ENCODE results near the gene C20orf204.
"Not testable (repeated sequence)": the region's sequence is repeated elsewhere in the genome, so short reads cannot be mapped to it uniquely, and the experiment has no call there.

C20orf204 gene, protein sequence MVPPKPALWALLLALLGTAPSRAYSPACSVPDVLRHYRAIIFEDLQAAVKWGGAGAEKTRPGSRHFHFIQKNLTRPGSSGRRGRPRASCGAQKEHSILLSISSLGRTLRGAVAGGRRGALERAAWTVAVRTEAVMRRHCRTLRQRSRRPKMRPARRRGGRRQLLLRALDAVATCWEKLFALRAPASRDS

GRCh38 chr20:64035933-64036345 lies at the start of gene C20orf204:
Gene C20orf204, plus strand, starts transcription at chr20:64036182. Its CDS starts 142 bp downstream, at chr20:64036324.
- no peak for DNase-seq

DNA sequence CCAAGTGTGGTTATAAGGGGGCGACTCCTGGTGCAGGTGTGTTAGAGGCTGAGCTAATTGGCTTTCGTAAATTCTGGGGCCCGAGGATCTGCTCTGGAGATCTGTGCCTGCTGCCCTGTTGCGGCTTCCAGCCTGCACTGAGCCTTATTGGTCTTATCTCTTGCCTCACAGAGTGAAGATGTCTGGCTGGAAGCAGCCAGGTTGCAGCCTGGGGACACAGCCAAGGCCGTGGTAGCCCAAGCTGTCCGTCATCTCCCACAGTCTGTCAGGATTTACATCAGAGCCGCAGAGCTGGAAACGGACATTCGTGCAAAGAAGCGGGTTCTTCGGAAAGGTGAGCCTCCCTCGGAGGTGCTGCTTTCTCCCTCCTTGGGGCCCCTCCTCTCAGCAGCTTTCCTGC lies 35.1 kb upstream of the C20orf204 start:
- no peak for DNase-seq

DNA sequence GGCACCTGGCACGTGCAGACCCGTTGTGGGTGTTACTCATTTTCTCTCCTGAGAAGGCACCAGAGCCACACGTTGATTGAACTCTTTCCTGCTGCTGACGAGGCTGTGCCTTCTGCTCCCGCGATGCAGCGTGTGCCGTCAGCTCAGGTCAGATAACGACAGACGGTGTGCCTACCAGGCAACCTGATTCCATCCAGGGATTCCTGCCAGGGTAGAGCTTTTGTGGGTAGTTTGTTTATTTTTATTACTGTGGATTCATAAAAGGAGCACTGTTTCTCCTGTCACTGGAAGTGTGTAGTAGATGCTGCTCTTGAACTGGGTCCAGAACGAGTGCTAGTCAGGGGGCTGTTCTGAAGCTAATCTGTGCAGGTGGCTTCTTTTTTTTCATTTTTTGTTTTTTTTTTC lies 34.4 kb upstream of the C20orf204 start:
- no peak for DNase-seq

- DNase-seq, result no peak
These were observed 31.8 kb upstream of the C20orf204 start for GRCh38 chr20:64003960-64004725.

GRCh38 chr20:64005394-64005793 lies 30.6 kb upstream of the C20orf204 start:
- DNase-seq, result no peak

DNA sequence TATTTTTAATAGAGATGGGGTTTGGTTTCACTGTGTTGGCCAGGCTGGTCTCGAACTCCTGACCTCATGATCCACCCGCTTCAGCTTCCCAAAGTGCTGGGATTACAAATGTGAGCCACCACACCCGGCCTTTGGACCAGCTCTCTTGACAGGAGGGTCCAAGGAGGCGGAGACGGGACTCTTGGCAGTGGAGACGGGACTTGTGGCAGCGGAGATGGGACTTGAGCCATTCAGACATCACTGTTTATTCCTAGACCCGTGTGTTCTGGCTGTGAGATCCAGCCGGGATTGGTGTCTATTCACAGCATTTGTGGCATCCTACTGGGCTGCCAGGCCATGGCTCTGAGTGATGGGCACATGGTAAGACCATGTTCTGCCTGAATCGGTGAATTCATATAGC lies 29.5 kb upstream of the C20orf204 start:
- DNase-seq, result no peak

DNA sequence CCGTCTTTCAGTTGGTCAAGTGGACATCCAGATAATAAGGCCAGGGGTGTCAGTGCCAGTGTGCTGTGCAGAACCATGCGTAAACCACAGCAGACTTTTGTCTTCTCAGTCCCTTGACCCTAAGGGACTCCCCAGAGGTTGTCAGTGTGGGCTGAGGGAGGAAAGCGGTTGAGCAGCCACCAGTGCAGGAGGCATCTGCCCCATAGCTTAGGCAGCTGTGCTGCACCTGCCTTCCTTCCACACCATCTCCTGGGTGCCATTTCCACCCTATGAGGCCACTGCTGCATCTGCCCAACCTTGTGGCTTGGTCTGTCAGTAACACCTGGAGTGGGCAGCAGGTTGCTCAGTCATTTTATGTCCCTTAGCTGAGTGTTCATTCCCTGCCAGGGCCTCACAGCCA lies 29.1 kb upstream of the C20orf204 start:
- DNase-seq, result no peak

DNA sequence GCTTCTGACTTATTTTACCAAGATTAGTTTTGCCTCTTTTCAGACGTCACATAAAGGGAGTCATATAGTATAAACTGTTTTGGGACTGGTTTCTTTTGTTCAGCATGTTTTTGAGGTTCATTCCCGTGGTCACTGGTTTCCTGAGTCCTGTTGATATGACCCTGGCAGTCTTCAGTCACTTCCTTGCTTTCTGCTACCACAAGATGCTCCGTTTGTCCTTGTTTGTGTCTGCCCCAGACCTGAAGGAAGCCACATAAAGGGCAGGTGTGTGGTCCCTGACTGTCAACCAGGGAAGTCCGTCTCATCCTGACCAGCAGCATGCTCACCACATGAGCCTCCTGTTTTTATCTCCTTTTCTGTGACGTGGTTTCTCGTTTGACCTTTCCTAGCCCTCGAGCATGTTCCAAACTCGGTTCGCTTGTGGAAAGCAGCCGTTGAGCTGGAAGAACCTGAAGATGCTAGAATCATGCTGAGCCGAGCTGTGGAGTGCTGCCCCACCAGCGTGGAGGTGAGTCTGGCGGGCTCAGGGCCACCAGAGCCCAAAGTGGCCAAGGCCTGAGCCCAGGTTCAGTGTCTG lies 26.1 kb upstream of the C20orf204 start:
- DNase-seq, result no peak

DNA sequence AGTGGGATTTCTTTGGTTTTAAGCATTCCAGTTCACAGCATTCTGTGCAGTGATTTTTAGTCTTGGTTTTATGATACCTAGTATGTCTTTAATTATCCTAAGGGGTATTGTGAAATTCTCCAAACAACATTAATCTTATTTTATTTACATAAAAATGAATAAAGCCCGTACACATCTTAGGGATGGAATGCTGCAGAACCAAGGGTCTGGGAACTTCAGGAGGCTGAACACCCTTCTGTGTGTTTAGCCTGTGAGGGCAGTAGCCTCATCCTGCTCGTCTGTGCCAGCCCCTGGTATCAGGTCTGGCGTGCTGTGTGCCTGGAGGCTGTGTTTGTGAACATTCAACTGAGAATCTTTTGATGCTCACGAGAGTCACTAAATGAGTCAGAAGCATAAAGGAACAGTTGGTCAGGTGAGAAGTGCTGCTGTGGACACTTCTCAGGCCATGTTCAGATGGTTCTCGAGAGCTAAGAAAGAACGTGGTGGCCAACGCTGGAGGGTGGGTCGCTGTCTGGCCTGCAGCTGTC lies 25.2 kb upstream of the C20orf204 start:
- DNase-seq, result no peak

GRCh38 chr20:64011366-64011779 lies 24.6 kb upstream of the C20orf204 start:
- no peak for DNase-seq

GRCh38 chr20:64012385-64013154 lies 23.4 kb upstream of the C20orf204 start:
- not testable (repeated sequence) for DNase-seq

- no peak for DNase-seq
These were observed 20.3 kb upstream of the C20orf204 start for GRCh38 chr20:64015635-64016034.

- DNase-seq, result no peak
These were observed 14.6 kb upstream of the C20orf204 start for GRCh38 chr20:64021124-64021975.

DNA sequence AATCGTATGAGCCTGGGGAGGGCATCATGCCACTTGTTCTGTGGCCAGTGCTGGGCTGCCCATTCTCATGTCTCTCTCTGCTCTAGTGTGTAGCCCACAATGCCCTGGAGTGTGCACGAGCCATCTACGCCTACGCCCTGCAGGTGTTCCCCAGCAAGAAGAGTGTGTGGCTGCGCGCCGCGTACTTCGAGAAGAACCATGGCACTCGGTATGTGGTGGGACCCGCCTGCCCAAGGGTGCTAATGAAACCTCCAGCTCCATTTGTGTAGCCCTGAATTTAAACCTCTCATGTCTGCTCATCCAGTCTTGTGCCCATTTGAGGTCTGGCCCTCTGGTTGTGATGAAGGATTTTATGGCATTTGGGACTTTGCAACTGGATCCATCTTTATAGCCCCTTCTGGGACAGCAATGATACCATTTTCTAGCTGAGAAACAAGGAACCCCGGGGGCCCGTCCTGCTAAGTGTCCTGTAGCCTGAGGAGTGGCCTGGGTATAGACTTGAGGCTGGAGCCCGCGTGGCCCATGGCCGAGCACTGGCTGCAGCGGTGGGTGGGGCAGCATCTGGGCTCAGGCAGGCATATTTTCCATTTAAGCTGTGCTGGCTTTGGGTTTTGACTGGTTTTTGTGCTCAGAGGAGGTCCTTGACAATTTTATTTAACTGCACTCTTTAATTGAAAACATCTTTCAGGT lies 13.2 kb upstream of the C20orf204 start:
- DNase-seq, result no peak

- no peak for DNase-seq
These were observed 12.4 kb upstream of the C20orf204 start for GRCh38 chr20:64023361-64024140.

DNA sequence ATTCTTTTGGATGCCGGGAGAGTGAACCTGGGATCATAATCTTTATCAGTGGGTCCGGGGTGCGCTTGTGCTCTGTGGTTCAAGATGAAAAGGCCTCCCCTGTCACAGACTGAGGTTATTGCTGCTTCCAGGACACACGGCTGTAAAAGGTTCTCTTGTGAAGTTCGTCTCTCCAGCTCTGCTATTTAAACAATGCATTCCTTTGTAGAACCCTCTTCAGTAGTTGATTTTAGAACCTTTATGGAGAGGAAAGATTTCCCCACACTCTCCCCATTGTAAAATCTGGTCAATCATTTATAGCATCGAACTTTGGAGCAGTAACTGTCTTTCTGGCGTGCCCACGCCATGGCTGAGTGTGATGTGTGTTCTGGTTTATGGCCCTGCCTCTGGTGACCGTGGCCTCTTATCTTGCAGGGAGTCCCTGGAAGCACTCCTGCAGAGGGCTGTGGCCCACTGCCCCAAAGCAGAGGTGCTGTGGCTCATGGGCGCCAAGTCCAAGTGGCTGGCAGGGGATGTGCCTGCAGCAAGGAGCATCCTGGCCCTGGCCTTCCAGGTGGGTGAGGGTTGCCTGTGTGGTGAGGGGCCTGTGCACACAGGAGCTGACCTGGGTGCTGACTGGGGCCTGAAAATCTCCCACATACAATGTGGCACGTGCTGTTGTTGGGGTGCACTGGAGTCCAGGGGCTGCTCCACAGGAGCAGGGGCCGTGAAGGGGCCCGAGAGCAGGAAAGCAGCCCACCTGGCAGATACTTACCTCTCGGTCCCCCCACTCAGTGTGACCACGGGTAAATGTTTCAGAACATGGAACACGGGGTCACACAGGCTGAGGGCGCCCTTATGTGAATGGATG lies 11.6 kb upstream of the C20orf204 start:
- DNase-seq, result no peak

DNA sequence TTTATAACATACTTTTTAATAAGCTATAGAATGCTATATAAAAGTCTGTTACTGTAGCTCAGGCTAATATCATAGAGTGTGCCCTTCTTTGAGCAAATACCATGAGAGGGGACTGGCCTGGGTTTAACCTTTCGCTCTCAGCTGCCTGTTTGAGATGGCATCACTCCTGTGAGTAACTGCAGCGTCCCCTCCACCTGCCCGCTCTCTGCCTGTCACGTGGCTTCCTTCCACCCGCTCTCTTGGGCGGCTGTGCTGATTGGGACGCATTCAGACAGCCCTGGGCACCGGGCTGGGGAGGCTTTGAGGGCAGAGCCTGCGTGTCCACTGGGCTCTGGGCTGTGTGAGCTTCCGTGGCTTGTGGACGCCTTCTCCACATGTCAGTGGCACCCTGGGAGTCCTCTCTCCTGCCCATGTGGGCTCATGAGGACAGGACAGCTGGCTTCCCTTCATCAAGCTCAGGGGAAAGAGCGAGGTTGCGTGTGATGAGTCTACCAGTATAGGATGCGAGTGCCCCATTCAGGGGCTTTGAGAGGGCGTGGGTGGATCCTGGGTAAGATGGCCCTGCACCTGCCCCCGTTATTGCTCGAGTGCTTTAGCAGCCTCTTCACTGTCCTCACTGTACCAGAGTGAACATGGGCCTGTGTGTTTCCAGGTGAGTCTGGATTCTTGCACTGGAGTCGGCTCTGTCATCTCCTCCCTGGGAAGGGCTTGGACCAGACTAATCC lies 10.7 kb upstream of the C20orf204 start:
- no peak for DNase-seq

- no peak for DNase-seq
These were observed 10.1 kb upstream of the C20orf204 start for GRCh38 chr20:64025826-64026412.
